AG08396 (cell line): ENCODE data around the gene VPS51.
"Not testable (repeated sequence)": the region's sequence is repeated elsewhere in the genome, so short reads cannot be mapped to it uniquely, and the experiment has no call there.

Experiments
- DNase-seq: peaks from one replicate; pipeline ENCODE4 v3.0.0; 2012; ENCODE audit warnings: low spot score, mixed read lengths

The VPS51 gene

GRCh38 chr11:65107751-65108468, 11.9 kb downstream of the VPS51 start:
- DNase-seq, result no peak

- DNase-seq, result no peak
Observed at GRCh38 chr11:65108469-65109123, 12.6 kb downstream of the VPS51 start.

- no peak for DNase-seq
Observed at GRCh38 chr11:65109231-65110198, 13.5 kb downstream of the VPS51 start.

GRCh38 chr11:65110354-65110861, 14.4 kb downstream of the VPS51 start:
- DNase-seq, result peak; percentile 93

- no peak for DNase-seq
Observed at GRCh38 chr11:65111159-65111743, 15.2 kb downstream of the VPS51 start.

- DNase-seq, result peak; percentile 97
Observed at GRCh38 chr11:65111744-65112545, 15.9 kb downstream of the VPS51 start, which contains the start of gene TM7SF2. TM7SF2 (plus strand) TSS chr11:65111872; CDS start chr11:65112016, 144 bp downstream.

- peak; percentile 80 for DNase-seq
Observed at GRCh38 chr11:65112546-65113360, 16.7 kb downstream of the VPS51 start.

GRCh38 chr11:65113361-65113756, 17.3 kb downstream of the VPS51 start:
- DNase-seq, result no peak

- no peak for DNase-seq
Observed at GRCh38 chr11:65113839-65114238, 17.8 kb downstream of the VPS51 start.

GRCh38 chr11:65114538-65115171, 18.6 kb downstream of the VPS51 start:
- DNase-seq, result no peak

GRCh38 chr11:65115361-65116082, 19.5 kb downstream of the VPS51 start:
- no peak for DNase-seq

- peak; percentile 65 for DNase-seq
Observed at GRCh38 chr11:65116370-65117205, 20.6 kb downstream of the VPS51 start.

- peak; percentile 96 for DNase-seq
Observed at GRCh38 chr11:65117206-65118096, 21.4 kb downstream of the VPS51 start, which contains the start of gene ZNHIT2. ZNHIT2 (minus strand) TSS chr11:65117701; CDS start chr11:65117653, 48 bp downstream.

GRCh38 chr11:65118097-65118837, 22.3 kb downstream of the VPS51 start:
- DNase-seq, result no peak

- not testable (repeated sequence) for DNase-seq
Observed at GRCh38 chr11:65118891-65119669, 23.1 kb downstream of the VPS51 start.
